Panc1 (cell line): ENCODE results near the gene NDUFAF8. TPM values are rescaled to one million over a fixed set of nuclear protein-coding genes. Genes with fewer than 3 reads are reported as not detected.

Experiments
- ATAC-seq: fragments of 200-7000 bp; cut with Tn5 transposase; 2 replicates; pipeline ENCODE4 v1.9.1; 2020; ENCODE audit warnings: mild to moderate bottlenecking, moderate library complexity
- BruUV-seq: library from RNA; stranded (reverse); fragments of 400-500 nt; replicated peaks from 2 replicates; lab custom pipeline; 2021; lab: Mats Ljungman, UMichigan
- CTCF ChIA-PET: fragments of 300-600 bp; sonication (Branson Sonifier 250); formaldehyde crosslinking; loops from one replicate; lab custom pipeline; 2022; ENCODE audit warnings: antibody characterized with exemption; lab: Charles Lee
- POLR2A ChIA-PET: fragments of 300-600 bp; sonication (Branson Sonifier 250); formaldehyde crosslinking; loops from one replicate; lab custom pipeline; 2022; ENCODE audit warnings: antibody characterized with exemption; lab: Charles Lee
- DNase-seq: peaks from one replicate; pipeline ENCODE4 v3.0.0-alpha.2; 2010; ENCODE audit warnings: low read depth, low spot score
- H3K27ac ChIP-seq: 2 replicates; pipeline ENCODE4 v1.5.1; 2011; ENCODE audit warnings: mild to moderate bottlenecking, low read length, inconsistent platforms
- H3K27me3 ChIP-seq: fragments of 200-500 bp; sonication (Bioruptor generic); 2 replicates; pipeline ENCODE4 v1.6.0; 2014; ENCODE audit warnings: low read length, inconsistent platforms; ENCODE audit not compliant: control insufficient read depth, insufficient read depth
- H3K36me3 ChIP-seq: fragments of 200-500 bp; sonication (Bioruptor generic); 2 replicates; pipeline ENCODE4 v1.5.1; 2014; ENCODE audit warnings: inconsistent platforms, mild to moderate bottlenecking, low read length, moderate library complexity; ENCODE audit not compliant: control insufficient read depth, insufficient read depth
- H3K4me1 ChIP-seq: 2 replicates; pipeline ENCODE4 v1.5.1; 2011; ENCODE audit warnings: inconsistent platforms, mild to moderate bottlenecking, low read length, moderate library complexity; ENCODE audit not compliant: control insufficient read depth, insufficient read depth
- H3K4me3 ChIP-seq, 2 experiments: 2 replicates each; pipeline ENCODE4 v1.5.1; 2011 to 2012; ENCODE audit warnings: low read depth in 2 of 2, low read length in 2 of 2, mild to moderate bottlenecking in 2 of 2, inconsistent platforms in 1 of 2, moderate library complexity in 1 of 2
- H3K9me3 ChIP-seq: fragments of 200-500 bp; sonication (Bioruptor generic); 2 replicates; pipeline ENCODE4 v1.5.1; 2014; ENCODE audit warnings: low read depth, mild to moderate bottlenecking, inconsistent platforms, low read length, moderate library complexity; ENCODE audit not compliant: control insufficient read depth, insufficient read depth
- POLR2AphosphoS5 ChIP-seq: IDR thresholded peaks from 2 replicates; pipeline ENCODE4 v1.6.1; 2012; ENCODE audit warnings: mild to moderate bottlenecking, low read depth, low read length, moderate library complexity
- SIN3A ChIP-seq: IDR thresholded peaks from 2 replicates; pipeline ENCODE4 v1.6.1; 2012; ENCODE audit warnings: low read depth, mild to moderate bottlenecking, low read length, moderate library complexity, borderline replicate concordance; ENCODE audit not compliant: insufficient read depth
- TCF7L2 ChIP-seq: IDR thresholded peaks from 2 replicates; pipeline ENCODE4 v1.6.1; 2011; ENCODE audit warnings: mild to moderate bottlenecking, low read depth, low read length, inconsistent platforms
- in situ Hi-C: cut with HindIII; loops from 2 replicates; pipeline ENCODE4 v1.10.0; 2016; ENCODE audit warnings: low sequenced_read_pairs, low pct_unique_long_range_greater_than_20kb
- intact Hi-C: fragments of 100-400 bp; cut with micrococcal nuclease; formaldehyde crosslinking; loops from one replicate; pipeline ENCODE4 v1.10.0; 2022; ENCODE audit not compliant: unreplicated experiment
- total RNA-seq: library from RNA; stranded (reverse); gene quantifications from one replicate; pipeline ENCODE4 v1.2.1, GENCODE V29; 2021; ENCODE audit not compliant: unreplicated experiment
- TF ChIP-seq, protein P1 (sequence below), 2 experiments: IDR thresholded peaks; 2 replicates each; pipeline ENCODE4 v1.6.1; 2011 to 2012; ENCODE audit warnings: low read depth in 2 of 2, control low read depth in 1 of 2, low read length in 1 of 2, mild to moderate bottlenecking in 1 of 2, moderate library complexity in 1 of 2; ENCODE audit not compliant: insufficient read depth in 1 of 2
- TF ChIP-seq, protein P2 (sequence below): fragments of 450-650 bp; IDR thresholded peaks from 2 replicates; pipeline ENCODE4 v1.5.1; 2017; ENCODE audit warnings: mild to moderate bottlenecking

Gene NDUFAF8
- total RNA-seq, 1 experiment from 2014 or later = 75.8 TPM

DNA sequence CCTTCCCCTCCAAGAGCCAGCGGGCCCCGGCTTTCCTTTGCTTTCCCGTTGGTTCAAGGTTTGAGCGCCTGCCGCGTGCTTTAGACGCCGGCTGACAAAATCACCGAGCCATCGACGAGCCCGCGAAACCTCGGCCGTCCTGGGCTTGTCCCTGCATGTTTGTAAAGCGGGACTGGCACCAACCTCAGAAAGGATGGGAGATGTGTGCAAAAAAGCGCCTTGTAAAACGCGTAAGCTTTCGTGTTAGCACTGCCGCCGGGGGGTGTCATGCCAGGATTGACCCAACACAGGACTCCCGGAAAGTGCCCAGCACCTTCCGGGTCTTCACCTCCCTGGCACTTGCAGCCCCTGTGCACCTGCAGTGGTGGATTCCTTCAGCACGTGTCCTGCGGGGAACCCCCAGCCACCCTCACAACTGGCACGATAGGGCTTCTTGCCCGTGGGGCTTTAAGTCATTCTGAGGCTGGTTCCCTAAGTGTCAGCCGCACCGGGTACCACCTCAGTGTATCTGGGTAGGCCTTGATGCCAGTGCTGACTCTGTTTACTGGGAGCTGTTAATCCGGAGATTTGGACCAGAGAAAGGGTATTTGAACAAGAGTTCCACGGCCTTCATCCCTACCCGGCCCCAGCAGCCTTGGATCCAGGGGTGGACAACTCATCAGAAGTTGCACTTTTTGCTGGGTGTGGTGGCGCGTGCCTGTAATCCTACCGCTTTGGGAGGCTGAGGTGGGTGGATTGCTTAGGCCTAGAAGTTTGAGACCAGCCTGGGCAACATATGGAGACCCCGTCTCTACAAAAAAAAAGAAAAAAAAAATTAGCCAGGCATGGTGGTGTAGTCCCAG is 817 bp downstream of the NDUFAF8 start:
- CTCF ChIA-PET = interaction anchor here (0.6 to 1.3 kb wide), 3 partner anchors 10 to 157 kb away, joined by 3 to 10 read pairs (median 4); no protein-coding TSS in a partner anchor
- peak overlapping the region; percentile 93 for H3K27ac ChIP-seq
- peaks cover 46% of the 10 kb centered on the region for H3K4me1 ChIP-seq
- no peaks in the 10 kb centered on the region for H3K27me3 ChIP-seq
- H3K9me3 ChIP-seq = no peaks in the 10 kb centered on the region
- intact Hi-C loops = loop anchor here (2.0 kb wide), 1 partner anchor 97 kb away; no protein-coding TSS in a partner anchor
- in situ Hi-C loops = no loop called here
- ATAC-seq (0 out of 2 replicates have a peak, but pooled peaks have one; percentile 0), DNase-seq (no peak)
- no TSS peak for BruUV-seq
- TF ChIP-seq POLR2AphosphoS5 (no peak; the same call in 1 of the 2 replicates), SIN3A (no peak), TCF7L2 (no peak)
- TF ChIP-seq, protein P1, sequence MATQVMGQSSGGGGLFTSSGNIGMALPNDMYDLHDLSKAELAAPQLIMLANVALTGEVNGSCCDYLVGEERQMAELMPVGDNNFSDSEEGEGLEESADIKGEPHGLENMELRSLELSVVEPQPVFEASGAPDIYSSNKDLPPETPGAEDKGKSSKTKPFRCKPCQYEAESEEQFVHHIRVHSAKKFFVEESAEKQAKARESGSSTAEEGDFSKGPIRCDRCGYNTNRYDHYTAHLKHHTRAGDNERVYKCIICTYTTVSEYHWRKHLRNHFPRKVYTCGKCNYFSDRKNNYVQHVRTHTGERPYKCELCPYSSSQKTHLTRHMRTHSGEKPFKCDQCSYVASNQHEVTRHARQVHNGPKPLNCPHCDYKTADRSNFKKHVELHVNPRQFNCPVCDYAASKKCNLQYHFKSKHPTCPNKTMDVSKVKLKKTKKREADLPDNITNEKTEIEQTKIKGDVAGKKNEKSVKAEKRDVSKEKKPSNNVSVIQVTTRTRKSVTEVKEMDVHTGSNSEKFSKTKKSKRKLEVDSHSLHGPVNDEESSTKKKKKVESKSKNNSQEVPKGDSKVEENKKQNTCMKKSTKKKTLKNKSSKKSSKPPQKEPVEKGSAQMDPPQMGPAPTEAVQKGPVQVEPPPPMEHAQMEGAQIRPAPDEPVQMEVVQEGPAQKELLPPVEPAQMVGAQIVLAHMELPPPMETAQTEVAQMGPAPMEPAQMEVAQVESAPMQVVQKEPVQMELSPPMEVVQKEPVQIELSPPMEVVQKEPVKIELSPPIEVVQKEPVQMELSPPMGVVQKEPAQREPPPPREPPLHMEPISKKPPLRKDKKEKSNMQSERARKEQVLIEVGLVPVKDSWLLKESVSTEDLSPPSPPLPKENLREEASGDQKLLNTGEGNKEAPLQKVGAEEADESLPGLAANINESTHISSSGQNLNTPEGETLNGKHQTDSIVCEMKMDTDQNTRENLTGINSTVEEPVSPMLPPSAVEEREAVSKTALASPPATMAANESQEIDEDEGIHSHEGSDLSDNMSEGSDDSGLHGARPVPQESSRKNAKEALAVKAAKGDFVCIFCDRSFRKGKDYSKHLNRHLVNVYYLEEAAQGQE (IDR thresholded peaks at IDR 0.05; ENCODE audit: insufficient read depth in 1 of 2, low read depth in 2 of 2, low read length in 1 of 2) = no peak
- TF ChIP-seq, protein P2, sequence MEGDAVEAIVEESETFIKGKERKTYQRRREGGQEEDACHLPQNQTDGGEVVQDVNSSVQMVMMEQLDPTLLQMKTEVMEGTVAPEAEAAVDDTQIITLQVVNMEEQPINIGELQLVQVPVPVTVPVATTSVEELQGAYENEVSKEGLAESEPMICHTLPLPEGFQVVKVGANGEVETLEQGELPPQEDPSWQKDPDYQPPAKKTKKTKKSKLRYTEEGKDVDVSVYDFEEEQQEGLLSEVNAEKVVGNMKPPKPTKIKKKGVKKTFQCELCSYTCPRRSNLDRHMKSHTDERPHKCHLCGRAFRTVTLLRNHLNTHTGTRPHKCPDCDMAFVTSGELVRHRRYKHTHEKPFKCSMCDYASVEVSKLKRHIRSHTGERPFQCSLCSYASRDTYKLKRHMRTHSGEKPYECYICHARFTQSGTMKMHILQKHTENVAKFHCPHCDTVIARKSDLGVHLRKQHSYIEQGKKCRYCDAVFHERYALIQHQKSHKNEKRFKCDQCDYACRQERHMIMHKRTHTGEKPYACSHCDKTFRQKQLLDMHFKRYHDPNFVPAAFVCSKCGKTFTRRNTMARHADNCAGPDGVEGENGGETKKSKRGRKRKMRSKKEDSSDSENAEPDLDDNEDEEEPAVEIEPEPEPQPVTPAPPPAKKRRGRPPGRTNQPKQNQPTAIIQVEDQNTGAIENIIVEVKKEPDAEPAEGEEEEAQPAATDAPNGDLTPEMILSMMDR = no peak
- peaks cover 11% of the 10 kb centered on the region; the same call in 1 of the 2 replicates for H3K36me3 ChIP-seq
- peak overlapping the region; percentile 76 to 99 for H3K4me3 ChIP-seq
- POLR2A ChIA-PET = interaction anchor here (1.1 to 1.5 kb wide), 2 partner anchors 17 to 220 kb away, joined by 4 to 10 read pairs; partner anchors contain the start of gene CEP131

DNA sequence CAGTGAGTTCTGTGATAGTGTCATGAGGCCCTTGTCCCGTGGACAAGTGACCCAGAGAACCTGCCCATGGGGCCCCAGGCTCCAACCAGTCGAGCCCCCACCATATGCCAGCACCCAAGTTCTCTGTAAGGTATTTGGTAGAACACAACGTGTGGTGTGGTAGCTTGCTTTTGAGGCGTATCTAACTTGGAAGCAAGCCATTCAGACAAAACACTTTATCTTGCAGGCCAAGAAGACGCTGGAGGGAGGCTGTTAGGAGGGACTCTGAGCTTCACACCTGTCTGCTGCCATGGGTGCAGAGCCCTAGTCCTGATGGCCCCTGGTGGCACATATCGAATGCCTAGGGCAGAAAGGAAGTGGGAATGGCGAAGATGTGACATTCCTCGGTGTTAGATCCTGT is 1.6 kb downstream of the NDUFAF8 start:
- H3K9me3 ChIP-seq = no peaks in the 10 kb centered on the region
- peaks cover 51% of the 10 kb centered on the region for H3K4me1 ChIP-seq
- ATAC-seq (no peak), DNase-seq (no peak)
- intact Hi-C loops (loop anchor here (2.0 kb wide), 1 partner anchor 98 kb away; no protein-coding TSS in a partner anchor), in situ Hi-C loops (no loop called here)
- BruUV-seq = TSS peak; percentile 83
- H3K27ac ChIP-seq = peak overlapping the region; percentile 19; the same call in 1 of the 2 replicates
- peak overlapping the region in 1 of 2 experiments; percentile 99; a peak in 1 of 4 replicates for H3K4me3 ChIP-seq
- H3K36me3 ChIP-seq = peaks cover 11% of the 10 kb centered on the region; the same call in 1 of the 2 replicates
- no peaks in the 10 kb centered on the region for H3K27me3 ChIP-seq
- ChIA-PET POLR2A (no interaction called here), CTCF (no interaction called here)
- TF ChIP-seq, protein P1 (IDR thresholded peaks at IDR 0.05; ENCODE audit: insufficient read depth in 1 of 2, low read depth in 2 of 2, low read length in 1 of 2) = no peak
- TF ChIP-seq TCF7L2 = no peak
- TF ChIP-seq, protein P2 = no peak
- TF ChIP-seq POLR2AphosphoS5 = no peak; the same call in 1 of the 2 replicates
- no peak for TF ChIP-seq SIN3A
